HG02970 (cell line): ENCODE measurements around the gene CELSR1.

ENCODE experiments used
- ATAC-seq: cut with Tn5 transposase; IDR thresholded peaks from one replicate; pipeline ENCODE4 v1.9.1; 2021; ENCODE audit warnings: mild to moderate bottlenecking, moderate library complexity, moderate number of reproducible peaks; ENCODE audit not compliant: unreplicated experiment, low FRiP score

CELSR1 gene

DNA sequence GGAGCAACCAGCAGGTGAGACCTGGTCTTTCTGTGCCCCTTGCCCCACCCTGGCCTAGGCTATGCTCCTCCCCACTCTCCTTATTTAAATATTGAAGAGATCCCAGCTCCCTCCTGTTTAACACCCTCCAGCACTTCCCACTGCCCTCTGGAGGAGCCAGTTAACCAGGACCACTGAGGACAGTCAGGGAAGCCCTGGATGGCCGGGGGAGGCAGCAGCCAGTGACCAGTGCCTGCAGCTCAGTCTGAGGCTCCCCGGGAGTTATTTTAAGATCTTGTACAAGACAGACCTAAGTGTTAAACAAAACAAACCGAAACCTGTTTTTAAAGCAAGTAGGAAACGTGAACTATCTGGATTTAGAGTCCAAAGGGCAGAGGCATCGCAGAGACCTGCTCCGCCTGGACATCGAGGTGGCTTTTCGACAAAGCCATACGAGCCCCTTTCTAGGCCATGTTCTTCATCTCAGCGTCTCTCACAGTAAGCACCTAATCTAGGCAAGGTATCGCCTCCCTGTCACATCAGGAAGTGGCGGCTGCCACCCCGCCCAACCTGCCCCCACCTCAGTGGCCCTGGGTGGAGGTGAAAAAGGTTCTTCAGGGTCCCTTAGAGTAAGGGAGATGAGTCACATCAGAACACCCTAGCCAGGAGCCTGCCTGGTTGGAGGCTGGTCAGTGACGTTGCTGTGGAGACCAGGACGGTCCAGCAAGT lies 166.7 kb downstream of the CELSR1 start:
- ATAC-seq, result no peak

DNA sequence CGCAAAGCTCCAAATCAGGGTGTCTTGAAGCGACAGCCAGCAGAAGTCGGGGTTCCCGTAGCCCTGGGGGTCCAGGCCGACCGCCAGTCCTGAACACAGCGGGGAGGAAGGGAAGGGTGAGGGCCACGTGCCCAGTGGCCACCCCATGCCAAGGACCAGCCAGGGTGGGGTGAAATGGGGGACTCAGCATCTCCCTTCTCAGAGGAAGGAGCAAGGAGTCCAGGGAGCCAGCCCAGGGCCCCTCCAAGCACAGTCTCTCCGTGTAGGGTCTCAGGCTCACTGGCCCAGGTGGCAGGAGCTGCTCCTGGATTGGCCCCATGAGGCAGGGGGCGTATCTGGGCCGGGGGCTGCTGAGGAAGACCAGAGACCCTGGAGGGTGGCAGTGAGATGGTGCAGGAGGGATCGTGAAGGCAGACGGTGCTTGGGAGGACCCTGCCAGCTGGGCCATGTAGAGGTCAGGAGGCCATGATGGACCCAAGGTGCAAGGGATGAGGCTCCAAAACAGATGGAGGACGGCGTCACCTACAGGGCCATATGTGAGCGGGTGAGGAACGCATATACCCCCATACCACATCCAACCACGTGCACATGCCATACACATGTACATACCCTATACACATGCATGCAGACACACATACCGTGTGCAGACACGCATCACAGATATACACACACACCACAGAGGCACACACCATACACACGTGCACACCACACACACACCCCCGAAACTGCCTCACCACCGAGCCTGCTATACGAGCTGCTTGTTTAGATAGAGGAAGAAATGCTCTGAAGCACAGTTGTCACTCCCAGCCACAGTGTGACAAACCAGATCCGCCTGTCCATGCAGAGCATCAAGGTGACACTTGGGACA lies 167.5 kb downstream of the CELSR1 start:
- ATAC-seq, result no peak

DNA sequence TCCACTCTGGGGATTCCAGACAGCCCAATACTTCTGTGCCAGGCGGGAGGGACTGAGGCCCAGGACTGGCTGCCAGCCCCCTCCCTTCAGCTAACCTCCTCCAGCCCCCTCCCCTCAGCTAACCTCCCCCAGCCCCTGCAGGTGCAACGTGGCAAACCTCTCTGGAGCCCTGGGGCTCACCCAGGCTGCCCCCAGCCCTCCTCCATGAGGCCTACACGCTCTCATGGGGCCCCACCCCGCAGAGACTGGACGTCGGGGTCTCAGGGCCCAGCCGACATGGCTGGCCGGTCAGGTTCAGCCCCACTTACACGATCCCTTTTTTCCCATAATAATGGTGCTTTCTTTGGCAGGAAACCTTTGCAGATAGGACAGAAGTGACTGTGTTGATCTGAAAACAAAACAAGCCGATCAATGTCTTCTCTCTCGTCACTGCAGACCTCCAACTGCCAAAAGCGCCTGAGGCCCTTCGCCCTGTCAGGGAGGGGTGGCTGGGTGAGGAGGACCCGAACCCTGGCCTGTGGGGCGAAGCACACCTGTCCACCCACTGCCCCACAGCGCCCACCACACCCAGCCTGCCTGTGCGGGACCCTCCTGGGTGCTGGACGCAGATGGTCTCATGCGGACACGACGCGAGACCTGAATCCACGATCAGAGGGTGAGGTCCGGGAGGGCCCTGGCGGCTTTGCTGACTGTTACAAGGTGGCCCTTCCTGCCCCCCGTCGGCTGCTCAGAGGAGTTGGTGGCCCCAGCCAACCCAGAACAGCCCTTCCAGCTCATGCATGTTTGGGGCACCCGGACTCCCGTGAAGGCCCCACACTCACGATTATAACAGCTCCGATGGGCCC lies 168.3 kb downstream of the CELSR1 start:
- no peak for ATAC-seq

DNA sequence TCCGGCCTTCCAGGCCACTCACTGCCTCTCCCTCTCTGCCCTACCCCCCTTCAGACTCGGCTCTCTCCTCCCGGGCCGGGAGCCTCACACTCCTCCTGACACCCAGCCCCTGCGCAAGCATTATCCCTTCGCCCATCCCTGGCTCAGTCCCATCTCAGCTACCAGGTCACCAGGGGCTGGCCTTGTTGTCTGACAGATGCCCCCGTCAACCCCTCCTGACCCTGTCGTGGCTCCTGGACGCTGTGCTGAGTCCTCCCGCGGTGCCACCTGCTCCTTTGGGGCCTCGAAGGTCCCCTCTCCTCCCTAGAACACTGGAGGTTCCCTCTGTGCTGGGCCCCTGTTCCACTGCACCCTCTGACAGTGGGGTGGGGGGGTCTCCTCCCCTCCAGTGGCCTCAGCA lies 169.0 kb downstream of the CELSR1 start:
- ATAC-seq, result no peak

DNA sequence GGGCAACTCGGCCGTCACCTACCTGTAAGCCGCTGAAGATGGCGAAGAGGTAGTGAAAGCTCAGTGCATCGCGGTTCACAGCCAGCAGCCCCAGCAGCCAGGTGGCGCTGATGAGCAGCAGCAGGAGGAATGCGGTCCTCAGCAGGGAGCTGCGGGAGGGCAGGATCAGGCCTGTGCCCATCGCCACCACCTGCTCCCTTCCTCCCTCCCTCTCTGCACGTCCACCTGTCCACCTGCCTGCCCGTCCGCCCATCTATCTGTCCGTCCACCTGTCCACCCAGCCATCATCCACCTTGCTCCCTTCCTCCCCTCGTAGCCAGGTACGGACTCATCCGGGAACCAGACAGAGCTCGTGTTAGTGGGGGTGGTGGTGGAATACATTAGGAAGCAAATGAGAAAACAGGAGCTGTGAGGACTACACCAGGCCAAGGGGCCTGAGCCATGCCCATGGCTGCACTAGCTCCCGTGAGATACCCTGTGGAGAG lies 169.7 kb downstream of the CELSR1 start:
- ATAC-seq, result no peak

DNA sequence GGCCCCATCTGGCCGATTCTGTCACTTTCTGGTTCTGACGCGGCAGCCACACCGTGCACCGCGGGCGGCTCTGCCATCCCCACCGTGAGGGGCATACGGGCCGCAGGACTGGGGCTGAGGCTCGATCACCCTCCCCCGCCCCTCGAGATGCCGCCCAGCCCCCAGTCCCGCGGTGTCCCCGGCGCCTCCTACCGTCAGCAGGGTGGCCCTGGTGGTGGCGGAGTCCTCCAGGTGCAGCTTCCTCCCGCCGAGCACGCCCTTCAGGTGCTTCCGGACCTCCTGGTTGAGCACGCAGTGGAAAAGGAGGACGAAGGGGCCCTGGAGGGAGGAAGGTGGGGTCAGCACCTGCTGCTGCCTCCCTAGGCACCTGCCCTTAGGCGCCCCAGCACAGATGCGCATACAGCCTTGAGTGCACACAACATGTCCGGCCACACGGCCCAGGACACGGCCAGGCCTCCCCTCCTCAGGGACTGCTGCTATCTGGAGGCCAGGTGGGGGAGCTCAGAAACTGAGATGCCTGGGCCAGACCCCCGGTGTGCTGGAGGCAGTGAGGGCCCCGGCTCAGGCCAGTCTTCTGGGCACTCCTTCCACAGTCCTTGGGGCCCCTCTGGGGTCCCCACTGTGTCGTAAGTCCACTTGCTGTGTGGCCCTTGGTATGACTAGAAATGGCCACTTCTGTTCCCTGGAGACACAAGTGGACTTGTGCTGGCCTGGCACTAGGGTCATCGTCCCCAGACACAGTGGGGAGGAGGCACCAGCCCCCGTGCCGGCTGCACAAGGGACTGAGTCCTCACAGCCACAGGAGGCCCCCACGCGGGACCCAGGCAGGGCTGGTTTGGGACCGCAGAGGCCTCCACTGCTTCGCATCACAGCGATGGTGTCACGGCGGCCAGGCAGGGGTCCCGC lies 170.4 kb downstream of the CELSR1 start:
- no peak for ATAC-seq

DNA sequence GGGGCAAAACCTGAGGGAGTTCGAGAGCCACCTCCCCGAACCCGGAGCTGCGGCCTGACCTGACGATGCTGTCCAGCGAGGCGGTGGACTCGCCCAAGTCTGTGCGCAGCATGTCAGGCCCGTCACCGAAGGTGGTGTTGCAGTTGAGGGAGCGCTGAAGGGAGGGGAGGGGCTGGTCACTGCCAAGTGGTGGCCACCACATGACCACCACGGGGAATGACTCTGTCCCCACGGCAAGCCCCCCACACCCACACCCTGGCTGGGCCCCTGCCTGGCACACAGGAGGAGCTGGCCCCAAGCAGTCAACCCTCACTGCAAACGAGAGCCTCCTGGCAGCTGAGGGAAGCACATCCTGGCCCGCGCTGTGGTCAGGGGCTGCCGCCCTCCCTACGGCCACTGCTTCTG lies 171.1 kb downstream of the CELSR1 start:
- no peak for ATAC-seq

DNA sequence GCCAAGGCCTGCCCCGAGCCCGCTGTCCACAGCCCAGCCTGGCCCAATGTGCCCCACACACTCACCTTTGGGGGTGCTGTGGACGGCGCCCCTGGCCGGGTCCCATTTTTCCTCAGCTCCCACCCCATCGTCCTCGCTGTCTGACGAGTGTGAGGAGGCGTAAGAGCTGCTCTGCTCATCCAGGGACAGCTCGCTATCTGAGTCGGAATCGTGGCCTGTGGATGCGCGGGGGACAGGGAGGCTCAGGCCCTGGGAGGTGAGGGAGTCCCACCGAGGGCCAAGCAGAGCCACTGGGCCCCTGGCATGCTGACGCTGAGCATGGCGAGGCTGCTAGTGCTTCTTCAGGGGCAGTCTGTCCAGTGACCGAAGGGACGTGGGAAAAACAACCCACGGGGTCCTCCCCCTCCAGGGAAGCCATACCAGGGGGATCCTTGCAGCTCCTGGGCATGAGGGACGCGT lies 172.2 kb downstream of the CELSR1 start:
- ATAC-seq, result no peak

DNA sequence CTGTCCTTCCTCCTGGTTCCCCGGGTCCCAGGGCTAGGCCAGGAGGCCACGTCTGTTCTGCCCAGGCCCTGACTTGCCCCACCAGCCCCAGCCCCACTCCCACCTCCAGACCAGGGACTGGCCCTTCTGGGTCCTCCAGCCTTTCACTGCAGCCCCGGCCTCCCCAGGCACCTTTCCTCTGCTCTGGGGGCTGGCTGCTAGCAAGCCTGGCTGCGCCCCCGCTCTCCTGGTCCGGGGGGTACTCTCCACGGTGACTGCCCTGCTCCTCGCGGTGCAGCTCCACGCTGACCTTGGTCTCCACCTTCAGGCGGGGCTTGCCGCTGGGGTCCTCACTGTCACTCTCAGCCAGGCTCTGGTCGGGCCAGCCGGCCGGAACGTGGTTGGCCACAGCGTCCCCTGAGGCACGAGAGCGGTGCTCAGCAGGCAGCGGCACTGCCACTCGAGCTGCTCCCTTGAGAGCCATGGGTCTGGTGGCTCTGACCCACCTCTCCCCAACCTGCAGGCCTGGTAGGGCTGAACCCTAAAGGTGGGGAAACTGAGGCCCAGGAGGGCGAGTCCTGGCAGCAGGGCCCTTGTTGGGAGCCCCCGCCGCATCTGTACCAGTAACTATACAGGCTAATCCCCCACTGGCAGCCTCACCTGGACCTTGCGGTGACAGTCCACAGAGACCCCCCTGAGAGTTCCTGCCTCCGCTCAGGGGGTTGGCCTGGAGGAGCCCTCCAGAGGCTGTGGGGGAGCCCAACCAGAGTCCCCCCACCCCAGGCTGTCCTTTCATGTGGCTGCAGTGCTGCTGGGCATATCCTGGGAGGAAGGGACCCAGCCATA lies 172.9 kb downstream of the CELSR1 start:
- ATAC-seq, result no peak

DNA sequence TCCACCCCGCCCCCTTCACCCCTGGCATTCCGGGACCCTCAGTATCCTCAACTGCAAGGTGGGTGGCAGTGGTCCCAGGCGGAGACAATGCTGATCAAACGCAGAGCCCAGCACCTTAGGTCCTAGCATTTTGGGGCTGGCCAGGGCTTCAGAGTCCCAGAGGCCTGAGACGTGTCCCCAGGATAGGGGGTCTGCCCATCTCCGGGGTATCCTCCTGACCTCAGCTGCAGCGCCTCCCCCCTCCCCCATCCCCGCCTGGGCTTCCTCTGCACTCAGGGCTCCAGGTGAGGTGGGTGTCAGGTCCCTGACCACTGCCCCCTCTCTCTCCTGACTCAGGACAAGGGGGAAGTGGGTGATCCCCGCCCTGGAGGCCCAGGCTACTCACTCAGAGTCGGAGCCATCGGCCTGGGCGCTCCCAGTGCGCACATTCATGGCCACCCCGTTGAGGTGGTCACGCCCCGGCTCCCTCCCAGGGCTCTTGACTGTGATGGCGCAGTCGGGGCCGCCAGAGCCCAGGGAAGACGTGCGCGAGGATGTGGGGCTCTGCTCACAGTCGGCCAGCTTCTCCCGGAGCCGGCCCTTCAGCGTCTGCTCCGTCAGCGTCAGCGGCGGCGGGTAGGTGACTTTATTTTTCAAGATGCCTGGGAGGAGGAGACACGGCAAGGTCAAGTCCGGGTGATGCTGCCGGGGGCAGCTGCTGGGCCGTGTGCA lies 173.7 kb downstream of the CELSR1 start:
- no peak for ATAC-seq

DNA sequence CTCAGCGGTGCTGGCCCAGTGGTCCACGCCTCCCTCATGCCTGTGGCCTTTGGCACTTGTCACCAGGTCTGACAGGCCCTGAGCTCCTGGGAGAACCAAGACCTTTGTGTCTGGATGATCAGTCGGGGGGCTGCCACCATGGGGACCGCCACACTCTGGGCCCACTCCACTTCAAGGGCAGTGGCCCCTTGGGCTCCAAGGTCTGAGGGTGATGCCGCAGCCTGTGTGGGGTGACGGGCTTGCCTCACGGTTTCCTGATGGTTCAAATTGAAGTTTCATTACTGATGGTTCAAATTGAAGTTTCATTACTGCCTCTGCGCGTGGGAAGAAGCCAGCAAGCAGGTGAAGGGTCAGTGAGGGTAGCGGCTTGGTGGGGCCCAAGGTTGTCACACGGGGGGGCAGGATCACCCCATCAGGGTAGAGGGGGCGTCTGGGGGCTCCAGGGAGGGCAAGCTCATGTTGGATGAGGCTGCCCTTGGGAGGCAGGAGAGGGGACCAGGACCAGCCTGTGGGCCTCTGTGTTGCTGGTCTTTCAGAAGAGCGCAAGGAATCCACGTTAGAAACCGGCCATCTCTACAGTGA lies 174.4 kb downstream of the CELSR1 start:
- ATAC-seq, result no peak

DNA sequence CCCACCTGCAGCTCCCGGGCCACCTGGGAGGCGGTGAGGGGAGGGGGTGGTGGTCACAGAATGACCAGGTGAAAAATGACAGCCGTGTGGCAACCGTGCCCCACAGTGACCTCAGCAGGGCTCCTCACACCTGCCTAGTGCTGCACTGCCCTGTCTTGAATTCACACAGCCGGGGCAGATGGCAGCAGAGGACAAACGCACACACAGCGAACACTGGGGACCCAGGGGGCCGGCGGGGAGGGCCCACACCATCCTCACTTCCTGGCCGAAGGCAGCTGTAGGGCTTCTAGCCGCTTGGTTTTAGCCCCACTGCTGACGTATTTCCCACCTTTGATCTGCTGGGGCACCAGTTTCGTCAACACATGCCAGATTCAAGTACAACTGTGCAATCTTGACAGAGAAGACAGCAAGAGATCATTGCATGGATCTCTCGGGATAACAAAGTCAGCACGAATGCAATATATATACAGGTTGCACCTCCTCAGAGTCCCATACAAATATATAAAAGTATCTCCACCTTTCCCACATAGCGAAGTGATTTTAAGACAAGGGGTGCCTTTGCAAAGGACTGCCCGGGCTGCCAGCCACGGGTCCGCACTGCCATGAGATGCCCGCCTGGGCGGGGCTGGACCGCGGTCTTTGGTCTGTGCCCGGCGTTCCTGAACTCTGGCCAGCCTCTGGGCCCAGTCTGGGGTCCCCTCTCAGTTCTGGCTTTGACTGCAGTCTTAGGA lies 175.1 kb downstream of the CELSR1 start:
- ATAC-seq, result no peak

DNA sequence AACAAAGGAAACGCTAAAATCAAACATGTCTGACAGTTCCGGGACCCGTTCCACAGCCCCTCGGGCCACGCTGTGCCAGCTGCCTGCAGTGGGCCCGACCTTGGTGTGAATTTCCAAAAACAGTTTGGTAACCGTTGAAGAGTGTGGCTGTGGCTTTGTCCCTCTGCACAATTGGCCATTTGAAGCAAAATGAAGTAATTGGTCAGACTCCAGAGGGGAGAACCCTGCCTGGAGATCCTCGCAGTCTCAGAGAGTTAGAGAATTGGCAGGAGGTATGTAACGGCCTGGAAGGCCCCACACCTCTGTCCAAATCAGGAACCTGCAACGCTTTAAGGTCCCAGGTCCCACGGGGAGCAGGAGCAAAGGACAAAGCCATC lies 175.6 kb downstream of the CELSR1 start:
- ATAC-seq, result no peak

DNA sequence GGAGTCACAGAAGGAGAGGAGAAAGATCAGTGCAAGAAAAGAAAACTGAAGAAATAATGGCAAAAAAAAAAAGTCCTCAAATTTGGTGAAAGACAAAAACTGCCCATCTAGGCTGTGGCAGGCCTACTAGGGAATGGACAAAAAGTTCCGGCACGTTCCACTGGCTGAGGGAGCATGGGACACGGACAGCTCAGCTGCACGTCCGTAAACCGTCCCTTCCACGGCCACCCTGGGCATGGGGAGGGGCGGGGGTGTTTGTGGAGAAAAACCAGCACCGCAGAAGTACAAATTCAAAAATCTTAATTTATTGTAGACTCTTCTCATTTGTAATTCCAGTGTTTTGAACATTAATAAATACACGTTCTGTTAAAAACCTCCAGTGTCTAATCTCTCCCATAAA lies 176.5 kb downstream of the CELSR1 start:
- no peak for ATAC-seq

DNA sequence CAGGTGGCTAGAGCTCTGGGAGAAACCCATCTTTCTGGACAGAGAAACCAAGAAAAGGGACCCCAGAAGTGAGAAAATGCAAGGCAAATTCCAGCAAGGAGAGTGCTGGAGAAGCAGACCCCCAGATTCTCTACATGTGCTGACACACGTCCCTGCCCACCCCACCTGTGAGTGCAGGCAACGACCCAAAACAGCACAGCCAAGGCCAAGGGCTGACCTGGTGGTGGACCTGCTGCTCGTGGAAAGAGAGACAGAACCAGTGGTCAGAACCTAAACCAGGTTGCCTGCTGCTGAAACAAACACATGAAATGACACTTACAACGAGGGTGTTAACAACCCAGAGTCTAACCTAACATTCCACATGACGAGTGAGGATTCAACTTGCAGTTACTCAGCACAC lies 177.3 kb downstream of the CELSR1 start:
- ATAC-seq, result no peak

DNA sequence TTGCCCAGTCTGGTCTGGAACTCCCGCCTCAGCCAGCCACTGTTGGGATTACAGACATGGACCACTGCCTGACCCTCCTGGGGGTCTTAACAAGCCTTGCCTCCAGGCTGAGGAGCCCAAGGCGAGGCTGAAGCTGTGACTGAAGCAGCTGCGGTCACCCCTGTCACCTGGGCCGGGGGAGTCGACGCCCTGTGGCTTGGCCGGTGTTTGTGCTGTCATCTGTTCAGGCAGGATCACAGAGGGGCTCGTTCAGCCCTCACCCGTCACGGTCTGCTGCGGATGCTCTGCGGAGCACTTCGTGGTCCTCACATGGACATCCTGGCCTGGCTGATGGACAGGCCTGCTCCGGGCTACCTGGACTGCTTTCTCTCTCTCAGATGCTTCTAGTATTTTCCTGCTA lies 178.1 kb downstream of the CELSR1 start:
- no peak for ATAC-seq

DNA sequence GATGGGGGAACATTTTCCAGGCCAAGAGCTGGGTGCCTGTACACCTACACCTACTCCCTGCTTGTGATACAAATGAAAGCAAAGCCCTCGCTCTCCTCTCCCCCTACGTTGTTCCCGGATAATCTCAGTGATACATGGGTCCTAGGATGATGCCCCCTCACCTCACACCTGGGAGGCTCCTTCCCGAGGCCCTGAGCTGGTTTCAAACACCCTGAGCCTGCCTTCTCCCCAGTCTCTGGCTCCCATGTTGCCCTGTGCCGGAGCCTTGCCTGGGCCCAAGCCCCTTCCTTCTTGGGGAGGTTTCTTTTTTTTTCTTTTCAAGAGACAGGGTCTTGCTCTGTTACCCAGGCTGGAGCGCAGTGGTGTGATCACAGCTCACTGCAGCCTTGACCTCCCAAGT lies 178.7 kb downstream of the CELSR1 start:
- no peak for ATAC-seq
